Upper lobe of right lung (tissue), 1 donor: Measurements from ENCODE around the gene KDELR3. TPM values are rescaled to one million over a fixed set of nuclear protein-coding genes. Genes with fewer than 3 reads are reported as not detected.

ENCODE experiments used
- ATAC-seq: fragments of 200-7000 bp; cut with Tn5 transposase; one replicate; pipeline ENCODE4 v1.9.1; 2020; ENCODE audit warnings: mild to moderate bottlenecking, moderate library complexity
- DNase-seq: peaks from one replicate; pipeline ENCODE4 v3.0.0-alpha.2; 2020
- H3K27ac ChIP-seq: fragments of 200-600 bp; one replicate; pipeline ENCODE4 v1.8.0; 2022
- H3K27me3 ChIP-seq: fragments of 200-600 bp; one replicate; pipeline ENCODE4 v1.8.0; 2022; ENCODE audit warnings: mild to moderate bottlenecking
- H3K36me3 ChIP-seq: fragments of 200-600 bp; one replicate; pipeline ENCODE4 v1.8.0; 2022
- H3K4me1 ChIP-seq: fragments of 200-600 bp; one replicate; pipeline ENCODE4 v1.8.0; 2022
- H3K4me3 ChIP-seq: fragments of 200-600 bp; one replicate; pipeline ENCODE4 v1.8.0; 2022; ENCODE audit warnings: mild to moderate bottlenecking
- H3K9me3 ChIP-seq: fragments of 200-600 bp; one replicate; pipeline ENCODE4 v1.8.0; 2022
- intact Hi-C: fragments of 100-400 bp; cut with DNase I; formaldehyde crosslinking; loops from one replicate; pipeline ENCODE4 v1.11.0; 2022
- total RNA-seq: library from RNA; stranded (reverse); fragmentation: NEBNext Ultra II Directional; extraction: Animal tissue kit (Norgen Biotek cat#: 25700); gene quantifications from one replicate; pipeline ENCODE4 v1.2.1, GENCODE V29; 2021
- TF ChIP-seq, protein P1 (sequence below): fragments of 200-600 bp; IDR thresholded peaks from one replicate; pipeline ENCODE4 v1.8.0; 2022; ENCODE audit warnings: antibody characterized with exemption
- donor health status: DM: no; HTN: yes; CAD: no; lungs with severe emphysema.

Gene KDELR3
- total RNA-seq, 1 donor from 2014 or later = 5.9 TPM

DNA sequence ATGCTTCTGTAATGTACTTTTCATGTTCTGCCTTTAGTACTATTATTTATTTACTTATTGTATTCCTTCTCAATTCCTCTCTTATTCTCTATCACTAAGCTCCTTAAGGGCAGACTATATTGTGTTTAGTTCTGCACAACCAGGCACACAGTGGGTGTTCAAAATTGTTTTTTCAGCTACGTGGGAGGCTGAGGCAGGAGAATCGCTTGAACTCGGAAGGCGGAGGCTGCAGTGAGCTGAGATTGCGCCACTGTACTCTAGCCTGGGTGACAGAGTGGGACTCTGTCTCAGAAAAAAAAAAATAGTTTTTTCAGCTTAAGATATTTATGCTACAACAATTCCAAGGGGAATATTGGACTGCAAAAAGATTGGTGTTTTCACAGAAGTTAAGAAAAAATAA is 55.6 kb downstream of the KDELR3 start:
- Histone ChIP-seq H3K36me3 (no peaks in the 10 kb centered on the region), H3K4me3 (no peak overlapping the region), H3K9me3 (no peaks in the 10 kb centered on the region), H3K27ac (no peak overlapping the region), H3K27me3 (peaks cover 5% of the 10 kb centered on the region), H3K4me1 (no peaks in the 10 kb centered on the region)
- TF ChIP-seq, protein P1, sequence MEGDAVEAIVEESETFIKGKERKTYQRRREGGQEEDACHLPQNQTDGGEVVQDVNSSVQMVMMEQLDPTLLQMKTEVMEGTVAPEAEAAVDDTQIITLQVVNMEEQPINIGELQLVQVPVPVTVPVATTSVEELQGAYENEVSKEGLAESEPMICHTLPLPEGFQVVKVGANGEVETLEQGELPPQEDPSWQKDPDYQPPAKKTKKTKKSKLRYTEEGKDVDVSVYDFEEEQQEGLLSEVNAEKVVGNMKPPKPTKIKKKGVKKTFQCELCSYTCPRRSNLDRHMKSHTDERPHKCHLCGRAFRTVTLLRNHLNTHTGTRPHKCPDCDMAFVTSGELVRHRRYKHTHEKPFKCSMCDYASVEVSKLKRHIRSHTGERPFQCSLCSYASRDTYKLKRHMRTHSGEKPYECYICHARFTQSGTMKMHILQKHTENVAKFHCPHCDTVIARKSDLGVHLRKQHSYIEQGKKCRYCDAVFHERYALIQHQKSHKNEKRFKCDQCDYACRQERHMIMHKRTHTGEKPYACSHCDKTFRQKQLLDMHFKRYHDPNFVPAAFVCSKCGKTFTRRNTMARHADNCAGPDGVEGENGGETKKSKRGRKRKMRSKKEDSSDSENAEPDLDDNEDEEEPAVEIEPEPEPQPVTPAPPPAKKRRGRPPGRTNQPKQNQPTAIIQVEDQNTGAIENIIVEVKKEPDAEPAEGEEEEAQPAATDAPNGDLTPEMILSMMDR = no peak
- intact Hi-C loops = no loop called here
- DNase-seq = no peak
- ATAC-seq = no peak

DNA sequence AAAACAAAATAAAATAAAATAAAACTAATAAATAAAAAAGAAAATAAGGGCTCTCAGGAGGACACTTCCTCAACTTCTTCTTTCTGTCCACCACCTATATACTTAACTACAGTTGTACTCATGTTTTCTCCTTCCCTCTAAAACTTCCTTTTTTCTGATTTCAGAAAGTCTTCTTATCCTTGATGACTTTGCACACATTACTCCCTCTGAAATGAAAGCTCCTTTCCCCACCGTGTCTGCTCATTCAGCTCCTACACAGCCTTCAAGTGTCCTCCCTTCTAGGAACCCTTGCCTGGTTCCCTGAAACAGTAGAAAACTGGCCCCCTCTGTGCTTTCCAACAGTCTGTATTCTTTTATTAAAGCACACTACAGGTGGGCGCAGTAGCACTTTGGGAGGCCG is 56.5 kb downstream of the KDELR3 start:
- Histone ChIP-seq H3K36me3 (no peaks in the 10 kb centered on the region), H3K27ac (no peak overlapping the region), H3K27me3 (peaks cover 5% of the 10 kb centered on the region), H3K4me1 (no peaks in the 10 kb centered on the region), H3K4me3 (no peak overlapping the region), H3K9me3 (no peaks in the 10 kb centered on the region)
- no peak for DNase-seq
- TF ChIP-seq, protein P1 = no peak
- intact Hi-C loops = no loop called here
- ATAC-seq = peak; percentile 36

DNA sequence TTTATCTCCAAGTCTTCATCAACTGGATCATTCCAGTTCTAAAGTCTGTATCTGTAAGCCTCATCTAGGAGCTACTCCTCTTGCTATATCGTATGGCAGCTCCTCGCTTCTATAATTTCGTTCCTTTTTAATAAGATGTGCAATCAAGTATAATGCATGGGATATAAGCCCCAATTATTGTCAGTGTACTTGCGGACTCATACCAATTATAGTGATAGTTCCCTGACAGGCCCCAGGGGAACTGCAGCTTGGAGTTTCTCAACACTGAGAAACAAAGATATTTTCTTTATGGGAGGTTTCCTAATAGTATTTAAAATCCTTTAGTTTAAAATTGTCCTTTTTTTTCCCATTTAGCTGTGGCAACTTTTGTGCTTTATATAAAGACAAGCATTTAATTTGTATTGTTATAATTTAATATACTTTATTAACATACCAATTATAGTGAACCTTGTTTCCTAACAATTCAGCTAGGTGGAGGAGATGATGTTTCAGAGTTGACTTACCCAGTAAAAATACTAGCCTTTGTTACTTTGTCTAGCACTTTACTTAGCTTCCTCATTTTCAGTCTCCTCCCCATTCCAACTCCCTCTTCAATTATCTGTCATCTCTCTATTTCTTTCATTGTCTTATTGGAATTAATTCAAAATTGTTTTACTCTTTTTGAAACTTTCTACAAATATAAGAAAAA is 63.5 kb downstream of the KDELR3 start:
- H3K4me1 ChIP-seq = no peaks in the 10 kb centered on the region
- no peaks in the 10 kb centered on the region for H3K36me3 ChIP-seq
- H3K4me3 ChIP-seq = no peak overlapping the region
- ATAC-seq (no peak), DNase-seq (no peak)
- no peak overlapping the region for H3K27ac ChIP-seq
- intact Hi-C loops = no loop called here
- TF ChIP-seq, protein P1 = no peak
- no peaks in the 10 kb centered on the region for H3K9me3 ChIP-seq
- no peaks in the 10 kb centered on the region for H3K27me3 ChIP-seq

Other genes with a start within 250 kb of the KDELR3 start
- gene TMEM184B, start 195.1 kb upstream of the KDELR3 start, total RNA-seq = 79.2 TPM
- gene CSNK1E, start 150.7 kb upstream of the KDELR3 start, total RNA-seq = 115 TPM
- not detected for gene KCNJ4, start 12.9 kb upstream of the KDELR3 start, total RNA-seq
- 480 TPM for gene DDX17, start 38.2 kb downstream of the KDELR3 start, total RNA-seq
- not detected for gene DMC1, start 102.1 kb downstream of the KDELR3 start, total RNA-seq
- gene FAM227A, start 188.3 kb downstream of the KDELR3 start, total RNA-seq = 0.98 TPM
- 34.6 TPM for gene CBY1, start 188.5 kb downstream of the KDELR3 start, total RNA-seq
- gene TOMM22, start 213.9 kb downstream of the KDELR3 start, total RNA-seq = 51.6 TPM
- 52.1 TPM for gene JOSD1, start 232.8 kb downstream of the KDELR3 start, total RNA-seq
- gene GTPBP1, start 237.8 kb downstream of the KDELR3 start, total RNA-seq = 72.5 TPM